Endothelial cell of umbilical vein (primary cell): Measurements from ENCODE around the gene IPO4. TPM values are rescaled to one million over a fixed set of nuclear protein-coding genes. Genes with fewer than 3 reads are reported as not detected.

Experiments
- BruUV-seq: library from RNA; stranded (reverse); fragments of 400-500 nt; replicated peaks from 2 replicates; lab custom pipeline; 2021; lab: Mats Ljungman, UMichigan
- CTCF ChIA-PET: fragments of 300-600, 350-600 bp; sonication (Branson Sonifier 250); formaldehyde crosslinking; loops from one replicate; lab custom pipeline; 2021; ENCODE audit warnings: antibody characterized with exemption, inconsistent platforms; lab: Charles Lee
- POLR2A ChIA-PET: fragments of 300-600, 350-600 bp; sonication (Branson Sonifier 250); formaldehyde crosslinking; loops from one replicate; lab custom pipeline; 2021; ENCODE audit warnings: antibody characterized with exemption, inconsistent platforms; lab: Charles Lee
- DNase-seq: peaks from one replicate; pipeline ENCODE4 v3.0.0-alpha.2; 2011; ENCODE audit warnings: low read depth, low spot score
- FAIRE-seq: peaks from 2 replicates; lab custom pipeline; 2011; peaks lifted over from hg19 to GRCh38; lab: Jason Lieb, UNC
- H2AFZ ChIP-seq: 2 replicates; pipeline ENCODE4 v1.6.0; 2012; ENCODE audit warnings: low read depth, low read length, control low read depth, inconsistent platforms
- H3K27ac ChIP-seq: 2 replicates; pipeline ENCODE4 v1.5.1; 2011; ENCODE audit warnings: low read depth, mild to moderate bottlenecking, control low read depth, low read length, moderate library complexity; ENCODE audit not compliant: insufficient read depth
- H3K27me3 ChIP-seq, 2 experiments: 2 replicates each; pipeline versions ENCODE4 v1.6.0 to v1.6.1; 2011; ENCODE audit warnings: low read length in 2 of 2, mixed read lengths in 1 of 2; ENCODE audit not compliant: control insufficient read depth in 2 of 2, insufficient read depth in 2 of 2
- H3K36me3 ChIP-seq, 2 experiments: 2 replicates in 1 of 2; 3 replicates in 1 of 2; pipeline ENCODE4 v1.5.1; 2011; ENCODE audit warnings: low read length in 2 of 2, mild to moderate bottlenecking in 1 of 2, moderate library complexity in 1 of 2; ENCODE audit not compliant: control insufficient read depth in 2 of 2, insufficient read depth in 2 of 2; ENCODE audit errors: extremely low read depth in 1 of 2
- H3K4me1 ChIP-seq: 3 replicates; pipeline ENCODE4 v1.5.1; 2011; ENCODE audit warnings: mild to moderate bottlenecking, low read length; ENCODE audit not compliant: control insufficient read depth, insufficient read depth; ENCODE audit errors: extremely low read depth
- H3K4me2 ChIP-seq: 2 replicates; pipeline ENCODE4 v1.6.1; 2011; ENCODE audit warnings: low read length, control low read depth, mixed read lengths; ENCODE audit not compliant: insufficient read depth
- H3K4me3 ChIP-seq, 3 experiments: fragments of 200-600 bp in 1 of 3; sonication (generic), shearing (Covaris generic) in 1 of 3; replicated peaks in 1 of 3; 2 replicates each; pipeline ENCODE4 v1.5.1; 2011 to 2016; ENCODE audit warnings: control low read depth in 3 of 3, low read length in 3 of 3, mild to moderate bottlenecking in 2 of 3, inconsistent platforms in 1 of 3, low read depth in 1 of 3, moderate library complexity in 1 of 3; ENCODE audit not compliant: insufficient read depth in 1 of 3
- H3K79me2 ChIP-seq: 2 replicates; pipeline ENCODE4 v1.6.0; 2012; ENCODE audit warnings: low read length, inconsistent platforms; ENCODE audit not compliant: control insufficient read depth, insufficient read depth
- H3K9ac ChIP-seq: replicated peaks from 2 replicates; pipeline ENCODE3; 2011; ENCODE audit warnings: low read length, control low read depth; ENCODE audit not compliant: insufficient read depth; ENCODE audit errors: extremely low read depth
- H3K9me1 ChIP-seq: replicated peaks from 3 replicates; pipeline ENCODE4 v1.6.0; 2011; ENCODE audit warnings: mild to moderate bottlenecking, low read length; ENCODE audit not compliant: control insufficient read depth, insufficient read depth; ENCODE audit errors: extremely low read depth
- H3K9me3 ChIP-seq: replicated peaks from 2 replicates; pipeline ENCODE4 v1.5.1; 2012; ENCODE audit warnings: low read length, inconsistent platforms; ENCODE audit not compliant: control insufficient read depth, insufficient read depth
- H4K20me1 ChIP-seq: replicated peaks from 2 replicates; pipeline ENCODE3; 2011; ENCODE audit warnings: mild to moderate bottlenecking, low read length; ENCODE audit not compliant: control insufficient read depth, insufficient read depth; ENCODE audit errors: extremely low read depth
- CTCF ChIP-seq, 2 donors: IDR thresholded peaks; 1 replicate in 1 of 2; 2 replicates in 1 of 2; pipeline ENCODE4 v1.5.1; 2011; ENCODE audit warnings: low read length in 2 of 2, mild to moderate bottlenecking in 2 of 2, moderate library complexity in 2 of 2, control low read depth in 1 of 2, inconsistent platforms in 1 of 2, low read depth in 1 of 2; ENCODE audit not compliant: insufficient read depth in 1 of 2; ENCODE audit errors: extremely low read depth in 1 of 2
- FOS ChIP-seq: IDR thresholded peaks from 2 replicates; pipeline ENCODE4 v1.6.1; 2011; ENCODE audit warnings: mild to moderate bottlenecking, low read length, moderate library complexity, borderline replicate concordance; ENCODE audit not compliant: insufficient read depth
- JUN ChIP-seq: IDR thresholded peaks from 2 replicates; pipeline ENCODE4 v1.6.1; 2011; ENCODE audit warnings: borderline replicate concordance, low read depth; ENCODE audit not compliant: insufficient read length, insufficient read depth
- MAX ChIP-seq: IDR thresholded peaks from 2 replicates; pipeline ENCODE4 v1.6.1; 2011; ENCODE audit not compliant: insufficient read depth, insufficient read length
- MYC ChIP-seq: IDR thresholded peaks from one replicate; pipeline ENCODE4 v1.6.1; 2011; ENCODE audit warnings: mild to moderate bottlenecking, low read depth, low read length
- POLR2A ChIP-seq: IDR thresholded peaks from 2 replicates; pipeline ENCODE4 v1.6.1; 2012; ENCODE audit warnings: low read depth, mild to moderate bottlenecking, control low read depth, low read length
- POLR2AphosphoS5 ChIP-seq: IDR thresholded peaks from 2 replicates; pipeline ENCODE4 v1.6.1; 2012; ENCODE audit warnings: low read depth, mild to moderate bottlenecking, control low read depth, low read length, moderate library complexity; ENCODE audit not compliant: insufficient read depth
- dilution Hi-C: fragments of 300-500 bp; cut with MboI; formaldehyde crosslinking; loops from one replicate; pipeline ENCODE4 v1.15.0; 2019; ENCODE audit warnings: low sequenced_read_pairs; ENCODE audit not compliant: extremely low pct_ligation_motif_present
- intact Hi-C: fragments of 100-400 bp; cut with micrococcal nuclease; formaldehyde crosslinking; loops from one replicate; pipeline ENCODE4 v1.10.0; 2022
- polyA plus RNA-seq, 4 experiments: library from polyadenylated mRNA; depleted of rRNA in 3 of 4; stranded (reverse) in 3 of 4; unstranded in 1 of 4; fragments of >200 nt; gene quantifications; 2 replicates each; pipeline versions ENCODE4 v1.2.1 to v1.2.3, GENCODE V29; 2011 to 2012; ENCODE audit warnings: missing spikeins in 1 of 4
- total RNA-seq: library from RNA; stranded (reverse); gene quantifications from 2 replicates; pipeline ENCODE4 v1.2.3, GENCODE V29; 2021

The IPO4 gene
- total and polyA plus RNA-seq, 2 donors (not counting 3 experiments of a cell fraction or from before 2014, with no cell fraction given) = 24.6 to 66.5 TPM

- H3K4me1 ChIP-seq = peaks cover 11% of the 10 kb centered on the region
- peak within 1 kb of the TSS; percentile 3 to 90 (median 46) for H3K4me3 ChIP-seq
- no peaks in the 10 kb centered on the region for H4K20me1 ChIP-seq
- dilution Hi-C loops = no loop called here
- H3K9me3 ChIP-seq = no peaks in the 10 kb centered on the region
- H3K36me3 ChIP-seq = peaks cover 4 to 14% of the 10 kb centered on the region in 2 experiments
- peak within 1 kb of the TSS; percentile 47 for H3K4me2 ChIP-seq
- peak; percentile 99 for DNase-seq
- intact Hi-C loops = loop anchor here (1.0 kb wide), 5 partner anchors 11 to 66 kb away; partner anchors contain the start of genes GMPR2, IRF9, NEDD8 and RNF31
- H3K27ac ChIP-seq = peak within 1 kb of the TSS; percentile 91
- POLR2A ChIA-PET = interaction anchor here (0.9 to 3.4 kb wide), 8 partner anchors 12 to 95 kb away, joined by 3 to 21 read pairs (median 5); partner anchors contain the start of genes CIDEB, GMPR2, IPO4 and PSME2
- no TSS peak for BruUV-seq
- FAIRE-seq = peak; percentile 99
- peak within 1 kb of the TSS; percentile 56 for H2AFZ ChIP-seq
- CTCF ChIA-PET = interaction anchor here (0.7 to 4.9 kb wide), 13 partner anchors 12 to 218 kb away, joined by 3 to 71 read pairs (median 5); partner anchors contain the start of genes CIDEB, DHRS1, IPO4 and IRF9
- peak within 1 kb of the TSS; percentile 93 for H3K9ac ChIP-seq
- no peaks in the 10 kb centered on the region for H3K9me1 ChIP-seq
- H3K79me2 ChIP-seq = peaks cover 2% of the 10 kb centered on the region
- TF ChIP-seq FOS = peak; percentile 7
- TF ChIP-seq MAX = peak; percentile 78
- no peak for TF ChIP-seq MYC
- peak; percentile 85 for TF ChIP-seq POLR2A
- TF ChIP-seq POLR2AphosphoS5 = peak; percentile 89
- no peak for TF ChIP-seq JUN
- no peak for TF ChIP-seq CTCF (IDR thresholded peaks at IDR 0.05; ENCODE audit: extremely low read depth in 1 of 2, insufficient read depth in 1 of 2, low read depth in 1 of 2, low read length in 2 of 2)
- no peaks in the 10 kb centered on the region for H3K27me3 ChIP-seq
Observed at GRCh38 chr14:24212924-24213865, 24.6 kb upstream of the IPO4 start, which contains the start of gene CHMP4A. Gene CHMP4A, minus strand, starts transcription at chr14:24213488. Its CDS starts 49 bp downstream, at chr14:24213439.
